RWPE1 (cell line): ENCODE results near the gene NCAPD2.

Source experiments
- CTCF ChIA-PET: fragments of 350-600 bp; sonication (Branson Sonifier 250); formaldehyde crosslinking; extraction: SDS; loops from one replicate; lab custom pipeline; 2021; lab: Yijun Ruan, JAX
- POLR2A ChIA-PET: fragments of 400-600 bp; formaldehyde crosslinking; extraction: SDS; loops from one replicate; lab custom pipeline; 2020; ENCODE audit warnings: antibody characterized with exemption; ENCODE audit not compliant: low non-redundant PET; lab: Yijun Ruan, JAX
- DNase-seq: peaks from one replicate; pipeline ENCODE4 v3.0.0; 2012; ENCODE audit warnings: low spot score
- H3K27ac ChIP-seq: fragments of 450-650 bp; 2 replicates; pipeline ENCODE4 v1.5.1; 2017
- CTCF ChIP-seq: fragments of 450-650 bp; conservative IDR thresholded peaks from 2 replicates; pipeline ENCODE4 v1.5.1; 2017; ENCODE audit warnings: low read depth, mild to moderate bottlenecking

Gene NCAPD2

GRCh38 chr12:6534695-6534944 is 40.7 kb downstream of the NCAPD2 start:
- POLR2A ChIA-PET: interaction anchor here (0.8 to 1.5 kb wide), 3 partner anchors 37 to 79 kb away, joined by 3 to 5 read pairs (median 4); partner anchors contain the start of gene MRPL51
- TF ChIP-seq CTCF: no peak
- DNase-seq: no peak
- peak overlapping the region; percentile 95 for H3K27ac ChIP-seq
- CTCF ChIA-PET: interaction anchor here (0.6 to 1.4 kb wide), 2 partner anchors 23 to 290 kb away, joined by 3 to 8 read pairs; no protein-coding TSS in a partner anchor

GRCh38 chr12:6534945-6535696 is 41.2 kb downstream of the NCAPD2 start:
- DNase-seq: peak; percentile 64
- ChIA-PET POLR2A (interaction anchor here (1.3 to 1.5 kb wide), 2 partner anchors 38 to 42 kb away, joined by 3 to 5 read pairs; partner anchors contain the start of gene MRPL51), CTCF (interaction anchor here (0.6 to 1.4 kb wide), 3 partner anchors 23 to 340 kb away, joined by 3 to 8 read pairs (median 3); no protein-coding TSS in a partner anchor)
- no peak for TF ChIP-seq CTCF
- H3K27ac ChIP-seq: peak overlapping the region; percentile 95

GRCh38 chr12:6535697-6535946 is 41.7 kb downstream of the NCAPD2 start:
- TF ChIP-seq CTCF: no peak
- POLR2A ChIA-PET: interaction anchor here (0.5 kb wide), 1 partner anchor 84 kb away, joined by 4 read pairs; the partner anchor contains the start of gene TAPBPL
- no peak for DNase-seq
- peak overlapping the region; percentile 95 for H3K27ac ChIP-seq
- CTCF ChIA-PET: interaction anchor here (0.6 to 1.4 kb wide), 3 partner anchors 22 to 340 kb away, joined by 3 to 8 read pairs (median 3); no protein-coding TSS in a partner anchor

- POLR2A ChIA-PET: interaction anchor here (0.5 kb wide), 1 partner anchor 85 kb away, joined by 4 read pairs; the partner anchor contains the start of gene TAPBPL
- peak overlapping the region; percentile 95 for H3K27ac ChIP-seq
- CTCF ChIA-PET: interaction anchor here (0.6 to 1.5 kb wide), 3 partner anchors 18 to 341 kb away, joined by 3 to 4 read pairs (median 3); no protein-coding TSS in a partner anchor
- no peak for TF ChIP-seq CTCF
- DNase-seq: no peak
Observed at GRCh38 chr12:6535960-6536847, 42.3 kb downstream of the NCAPD2 start.

- CTCF ChIA-PET: interaction anchor here (0.5 to 1.6 kb wide), 9 partner anchors 8 to 172 kb away, joined by 3 to 9 read pairs (median 4); partner anchors contain the start of genes TAPBPL and VAMP1
- TF ChIP-seq CTCF: no peak
- POLR2A ChIA-PET: no interaction called here
- DNase-seq: no peak
- peak overlapping the region; percentile 95 for H3K27ac ChIP-seq
Observed at GRCh38 chr12:6536894-6537579, 43.1 kb downstream of the NCAPD2 start.
